Natural killer cell (primary cell): ENCODE results near the gene FOXD3. TPM values are rescaled to one million over a fixed set of nuclear protein-coding genes. Genes with fewer than 3 reads are reported as not detected.

Experiments
- ATAC-seq, 3 donors: fragments of 150-1000 bp in 2 of 3; fragments of 200-7000 bp in 1 of 3; cut with Tn5 transposase; 1 replicate in 1 of 3; 2 replicates in 2 of 3; pipeline ENCODE4 v1.10.0; 2021; ENCODE audit warnings: mild to moderate bottlenecking in 2 of 3, moderate library complexity in 2 of 3
- DNase-seq, 2 donors: peaks; one replicate each; pipeline versions ENCODE4 v3.0.0 to v3.0.0-alpha.2; 2013 to 2021; ENCODE audit warnings: mixed read lengths in 1 of 2
- H3K27ac ChIP-seq: one replicate; pipeline ENCODE4 v1.5.1; 2013; ENCODE audit warnings: mild to moderate bottlenecking, low read length
- H3K27me3 ChIP-seq: one replicate; pipeline ENCODE4 v1.6.1; 2013; ENCODE audit warnings: low read length; ENCODE audit not compliant: control insufficient read depth, insufficient read depth
- H3K36me3 ChIP-seq: one replicate; pipeline ENCODE4 v1.6.1; 2013; ENCODE audit warnings: low read length; ENCODE audit not compliant: control insufficient read depth, insufficient read depth
- H3K4me1 ChIP-seq: one replicate; pipeline ENCODE4 v1.6.1; 2013; ENCODE audit warnings: low read length; ENCODE audit not compliant: control insufficient read depth, insufficient read depth
- H3K4me3 ChIP-seq: one replicate; pipeline ENCODE4 v1.5.1; 2013; ENCODE audit warnings: low read length
- H3K9me3 ChIP-seq: one replicate; pipeline ENCODE4 v1.6.1; 2013; ENCODE audit warnings: low read length; ENCODE audit not compliant: control insufficient read depth, insufficient read depth
- H3K27ac Mint-ChIP-seq, 2 donors: one replicate each; pipeline ENCODE4 v1.8.0; 2022; ENCODE audit warnings: mild to moderate bottlenecking in 2 of 2, mixed read lengths in 2 of 2, moderate library complexity in 1 of 2
- H3K27me3 Mint-ChIP-seq, 2 donors: one replicate each; pipeline ENCODE4 v1.8.0; 2022; ENCODE audit warnings: low read depth in 2 of 2, mixed read lengths in 2 of 2
- H3K36me3 Mint-ChIP-seq: one replicate; pipeline ENCODE4 v1.8.0; 2022; ENCODE audit warnings: mixed read lengths
- H3K4me1 Mint-ChIP-seq, 2 donors: one replicate each; pipeline ENCODE4 v1.8.0; 2022; ENCODE audit warnings: mixed read lengths in 2 of 2
- H3K4me3 Mint-ChIP-seq: one replicate; pipeline ENCODE4 v1.8.0; 2022; ENCODE audit warnings: mild to moderate bottlenecking, moderate library complexity, mixed read lengths
- H3K9me3 Mint-ChIP-seq, 2 donors: one replicate each; pipeline ENCODE4 v1.8.0; 2022; ENCODE audit warnings: mixed read lengths in 2 of 2
- CTCF ChIP-seq: fragments of 200-600 bp; IDR thresholded peaks from one replicate; pipeline ENCODE4 v1.8.0; 2022; ENCODE audit warnings: antibody characterized with exemption
- WGBS: methylation state at CpG from one replicate; pipeline ENCODE4 v1.1.7; 2013; ENCODE audit warnings: missing lambda C conversion rate; ENCODE audit not compliant: insufficient coverage; 5-methylcytosine and 5-hydroxymethylcytosine counted together
- intact Hi-C: fragments of 100-400 bp; cut with micrococcal nuclease; formaldehyde crosslinking; loops from one replicate; pipeline ENCODE4 v1.14.2; 2022
- total RNA-seq, 4 donors: library from RNA; stranded (reverse); fragments of 120-200 nt in 1 of 4; gene quantifications; one replicate each; pipeline versions ENCODE4 v1.2.3 to v1.2.4, GENCODE V29; 2013 to 2022

FOXD3 gene
- total RNA-seq, 3 donors from 2014 or later (not counting 1 experiment from before 2014, with no cell fraction given), result not detected

- H3K27me3 ChIP-seq, result peaks cover 72% of the 10 kb centered on the region
- ATAC-seq (no peak), DNase-seq (peak in 1 of 2 donors; percentile 35)
- no peak overlapping the region for H3K4me3 ChIP-seq
- intact Hi-C loops, result no loop called here
- H3K4me1 ChIP-seq, result peaks cover 53% of the 10 kb centered on the region
- Mint-ChIP-seq H3K4me1 (peaks cover 28 to 39% of the 10 kb centered on the region in 2 donors), H3K9me3 (peaks cover 3 to 4% of the 10 kb centered on the region in 2 donors), H3K4me3 (peak overlapping the region; percentile 49), H3K27ac (peak overlapping the region in 1 of 2 donors; percentile 50), H3K36me3 (peaks cover 16% of the 10 kb centered on the region), H3K27me3 (peaks cover 60% of the 10 kb centered on the region in 2 donors)
- no peak for TF ChIP-seq CTCF
- 9% methylated on average over 47 of the region's 47 CpGs for WGBS
- peaks cover 37% of the 10 kb centered on the region for H3K9me3 ChIP-seq
- H3K36me3 ChIP-seq, result no peaks in the 10 kb centered on the region
- H3K27ac ChIP-seq, result no peak overlapping the region
These were observed 2.2 kb upstream of the FOXD3 start for GRCh38 chr1:63320022-63320721.

GRCh38 chr1:63321066-63321784 is 1.1 kb upstream of the FOXD3 start:
- H3K4me3 Mint-ChIP-seq, result peak overlapping the region; percentile 86
- H3K27ac Mint-ChIP-seq, result peak overlapping the region; percentile 54 to 82
- Histone ChIP-seq H3K9me3 (peaks cover 40% of the 10 kb centered on the region), H3K4me1 (peaks cover 53% of the 10 kb centered on the region), H3K36me3 (no peaks in the 10 kb centered on the region), H3K27me3 (peaks cover 77% of the 10 kb centered on the region), H3K4me3 (no peak overlapping the region), H3K27ac (no peak overlapping the region)
- H3K4me1 Mint-ChIP-seq, result peaks cover 28 to 36% of the 10 kb centered on the region in 2 donors
- H3K9me3 Mint-ChIP-seq, result peaks cover 3 to 4% of the 10 kb centered on the region in 2 donors
- 12% methylated on average over 39 of the region's 39 CpGs for WGBS
- TF ChIP-seq CTCF, result no peak
- peaks cover 16% of the 10 kb centered on the region for H3K36me3 Mint-ChIP-seq
- intact Hi-C loops, result no loop called here
- H3K27me3 Mint-ChIP-seq, result peaks cover 60 to 63% of the 10 kb centered on the region in 2 donors
- ATAC-seq (no peak), DNase-seq (peak in 1 of 2 donors; percentile 31)

GRCh38 chr1:63321785-63322113 is 618 bp upstream of the FOXD3 start:
- H3K36me3 Mint-ChIP-seq, result peaks cover 16% of the 10 kb centered on the region
- ATAC-seq, result no peak
- H3K27ac Mint-ChIP-seq, result peak overlapping the region; percentile 54 to 82
- H3K4me3 Mint-ChIP-seq, result peak overlapping the region; percentile 86
- intact Hi-C loops, result no loop called here
- H3K4me1 Mint-ChIP-seq, result peaks cover 28 to 35% of the 10 kb centered on the region in 2 donors
- no peak for DNase-seq
- peaks cover 3 to 4% of the 10 kb centered on the region in 2 donors for H3K9me3 Mint-ChIP-seq
- Histone ChIP-seq H3K4me1 (peaks cover 53% of the 10 kb centered on the region), H3K4me3 (no peak overlapping the region), H3K36me3 (no peaks in the 10 kb centered on the region), H3K27me3 (peaks cover 77% of the 10 kb centered on the region), H3K27ac (no peak overlapping the region), H3K9me3 (peaks cover 44% of the 10 kb centered on the region)
- peaks cover 61 to 65% of the 10 kb centered on the region in 2 donors for H3K27me3 Mint-ChIP-seq
- no peak for TF ChIP-seq CTCF
- WGBS, result 6% methylated on average over 12 of the region's 12 CpGs
